GM13976 (cell line): ENCODE data around the gene KRT86.

Source experiments
- DNase-seq: peaks from one replicate; pipeline ENCODE4 v3.0.0; 2012; ENCODE audit warnings: low spot score
- CTCF ChIP-seq: IDR thresholded peaks from 2 replicates; pipeline ENCODE4 v1.5.1; 2012; ENCODE audit warnings: borderline replicate concordance, mild to moderate bottlenecking; ENCODE audit not compliant: insufficient read depth; ENCODE audit errors: extremely low read depth, missing control alignments, control extremely low read depth
- in situ Hi-C: fragments of 300-500 bp; cut with MboI; formaldehyde crosslinking; loops from one replicate; pipeline ENCODE4 v1.12.0; 2022; ENCODE audit warnings: low sequenced_read_pairs, mixed read lengths, inconsistent platforms; ENCODE audit not compliant: unreplicated experiment

Gene KRT86

GRCh38 chr12:52346593-52346992 lies 72.1 kb downstream of the KRT86 start:
- TF ChIP-seq CTCF: no peak
- in situ Hi-C loops: no loop called here
- DNase-seq: no peak

GRCh38 chr12:52347016-52347415 lies 72.6 kb downstream of the KRT86 start:
- no peak for DNase-seq
- TF ChIP-seq CTCF: no peak
- in situ Hi-C loops: no loop called here

GRCh38 chr12:52347551-52348510 lies 73.4 kb downstream of the KRT86 start:
- in situ Hi-C loops: no loop called here
- no peak for TF ChIP-seq CTCF
- no peak for DNase-seq

- in situ Hi-C loops: no loop called here
- TF ChIP-seq CTCF: no peak
- no peak for DNase-seq
Observed at GRCh38 chr12:52349196-52349595, 74.8 kb downstream of the KRT86 start.

- no peak for DNase-seq
- TF ChIP-seq CTCF: no peak
- in situ Hi-C loops: no loop called here
Observed at GRCh38 chr12:52350021-52350620, 75.7 kb downstream of the KRT86 start.

GRCh38 chr12:52350786-52351185 lies 76.3 kb downstream of the KRT86 start:
- in situ Hi-C loops: no loop called here
- DNase-seq: no peak
- no peak for TF ChIP-seq CTCF
